Upper lobe of left lung (tissue), 4 donors: ENCODE results near the gene PTGR2.

Experiments used
- CTCF ChIP-seq, 6 experiments: fragments of 450-650 bp in 4 of 6; fragments of 200-600 bp in 2 of 6; sonication (generic) in 2 of 6; IDR thresholded peaks; one replicate each; pipeline ENCODE4 v1.5.1; 2016 to 2019; ENCODE audit warnings: antibody characterized with exemption in 6 of 6
- POLR2A ChIP-seq, 4 donors: fragments of 450-650 bp; IDR thresholded peaks; one replicate each; pipeline ENCODE4 v1.5.1; 2016 to 2017; ENCODE audit warnings: antibody characterized with exemption in 4 of 4, mild to moderate bottlenecking in 2 of 4

GRCh38 chr14:73916324-73916723 is 64.7 kb downstream of the PTGR2 start:
- TF ChIP-seq CTCF (IDR thresholded peaks at IDR 0.05) (no peak), POLR2A (IDR thresholded peaks at IDR 0.05) (no peak)
